Measurements from ENCODE around the gene CNTROB.

DNA sequence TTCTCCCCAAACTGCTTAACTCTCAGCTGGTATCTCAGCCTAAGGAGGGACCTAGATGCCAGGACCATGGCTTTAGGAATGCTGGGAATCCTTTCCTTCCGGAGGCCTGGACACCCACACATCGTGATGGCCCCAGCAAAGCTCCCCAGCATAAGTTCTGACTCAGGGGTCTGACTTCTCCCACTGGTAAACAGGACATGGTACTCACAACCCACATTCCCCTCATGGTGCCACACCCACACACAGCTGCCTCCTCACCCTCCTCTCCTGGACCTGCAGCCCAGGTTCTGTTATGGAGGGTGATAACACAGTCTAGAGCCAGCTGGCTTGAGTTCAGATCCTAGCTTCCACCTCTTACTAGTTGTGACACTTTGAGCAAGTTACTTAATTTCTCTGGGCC, 15.2 kb upstream of the CNTROB start:
- TF ChIP-seq CTCF (IDR thresholded peaks at IDR 0.05) (no peak), POLR2A (IDR thresholded peaks at IDR 0.05) (no peak)
